Measurements from ENCODE around the gene PIGS.

DNA sequence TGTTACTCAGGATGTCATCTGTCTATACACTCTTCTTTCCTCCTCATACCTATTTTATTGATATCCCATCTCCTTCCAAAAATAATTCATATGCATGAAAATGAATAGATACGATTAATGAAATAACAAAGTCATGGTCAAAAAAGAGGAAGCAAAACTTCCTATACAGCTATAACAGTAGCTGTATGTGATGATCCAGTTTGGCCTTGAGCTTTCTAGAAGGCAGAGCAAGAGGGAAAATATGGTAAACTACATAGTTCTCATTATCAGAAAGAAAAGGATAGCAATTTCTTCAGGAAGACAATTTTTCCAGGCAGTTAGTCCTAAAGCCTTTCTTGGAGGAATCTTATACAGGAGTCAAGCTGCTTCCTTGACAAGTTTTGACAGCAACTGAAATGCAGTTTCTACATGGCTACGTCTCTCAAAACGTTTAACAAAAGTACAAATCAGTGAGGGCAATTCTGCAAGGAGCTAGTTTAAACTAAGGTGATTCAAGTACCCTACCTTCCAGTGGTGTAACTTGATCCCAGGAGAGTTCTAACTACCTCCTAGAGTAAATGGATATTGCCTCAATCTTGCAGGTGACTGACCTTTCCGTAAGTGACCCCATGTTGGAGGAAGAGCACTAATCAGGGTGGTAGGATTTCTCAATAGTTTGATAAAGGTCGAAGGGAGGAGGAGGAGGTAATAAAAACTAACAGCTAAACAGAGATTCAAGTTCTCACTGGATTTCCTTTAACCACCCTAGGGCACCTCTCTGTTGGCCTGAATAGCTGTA, 26.5 kb upstream of the PIGS start:
- no peak for TF ChIP-seq EZH2 (IDR thresholded peaks at IDR 0.05; ENCODE audit: insufficient read depth, low read length)
- TF ChIP-seq, protein P1, sequence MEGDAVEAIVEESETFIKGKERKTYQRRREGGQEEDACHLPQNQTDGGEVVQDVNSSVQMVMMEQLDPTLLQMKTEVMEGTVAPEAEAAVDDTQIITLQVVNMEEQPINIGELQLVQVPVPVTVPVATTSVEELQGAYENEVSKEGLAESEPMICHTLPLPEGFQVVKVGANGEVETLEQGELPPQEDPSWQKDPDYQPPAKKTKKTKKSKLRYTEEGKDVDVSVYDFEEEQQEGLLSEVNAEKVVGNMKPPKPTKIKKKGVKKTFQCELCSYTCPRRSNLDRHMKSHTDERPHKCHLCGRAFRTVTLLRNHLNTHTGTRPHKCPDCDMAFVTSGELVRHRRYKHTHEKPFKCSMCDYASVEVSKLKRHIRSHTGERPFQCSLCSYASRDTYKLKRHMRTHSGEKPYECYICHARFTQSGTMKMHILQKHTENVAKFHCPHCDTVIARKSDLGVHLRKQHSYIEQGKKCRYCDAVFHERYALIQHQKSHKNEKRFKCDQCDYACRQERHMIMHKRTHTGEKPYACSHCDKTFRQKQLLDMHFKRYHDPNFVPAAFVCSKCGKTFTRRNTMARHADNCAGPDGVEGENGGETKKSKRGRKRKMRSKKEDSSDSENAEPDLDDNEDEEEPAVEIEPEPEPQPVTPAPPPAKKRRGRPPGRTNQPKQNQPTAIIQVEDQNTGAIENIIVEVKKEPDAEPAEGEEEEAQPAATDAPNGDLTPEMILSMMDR (IDR thresholded peaks at IDR 0.05; ENCODE audit: insufficient read depth, low read depth, low read length), result no peak
